SK-N-SH (cell line): Measurements from ENCODE around the gene LCOR. TPM values are rescaled to one million over a fixed set of nuclear protein-coding genes. Genes with fewer than 3 reads are reported as not detected.

ENCODE experiments used
- CTCF ChIA-PET: fragments of 300-600, 350-600 bp; formaldehyde crosslinking; extraction: SDS; loops from one replicate; lab custom pipeline; 2021; lab: Yijun Ruan, JAX
- POLR2A ChIA-PET: fragments of 350-600 bp; sonication (Branson Sonifier 250); formaldehyde crosslinking; extraction: SDS; loops from one replicate; lab custom pipeline; 2020; ENCODE audit warnings: antibody characterized with exemption, inconsistent platforms; lab: Yijun Ruan, JAX
- DNase-seq: peaks from one replicate; pipeline ENCODE4 v3.0.0; 2012
- H2AFZ ChIP-seq: fragments of 200-600 bp; sonication (generic); 2 replicates; pipeline ENCODE4 v1.8.1; 2016; ENCODE audit warnings: antibody characterized with exemption, mild to moderate bottlenecking, low read depth
- H3F3A ChIP-seq: fragments of 200-600 bp; sonication (generic); replicated peaks from 2 replicates; pipeline ENCODE3; 2016; ENCODE audit warnings: antibody characterized with exemption, mild to moderate bottlenecking; ENCODE audit not compliant: insufficient read depth
- H3K27ac ChIP-seq, 2 experiments: fragments of 200-500 bp in 1 of 2; fragments of 200-600 bp in 1 of 2; sonication (Bioruptor generic) in 1 of 2; sonication (generic), shearing (Covaris generic) in 1 of 2; 2 replicates each; pipeline versions ENCODE4 v1.5.1 to v1.6.1; 2014 to 2016; ENCODE audit warnings: low read depth in 2 of 2, inconsistent platforms in 1 of 2, low read length in 1 of 2, mild to moderate bottlenecking in 1 of 2, mixed read lengths in 1 of 2
- H3K27me3 ChIP-seq: fragments of 200-600 bp; sonication (generic), shearing (Covaris generic); 2 replicates; pipeline ENCODE4 v1.6.1; 2016; ENCODE audit warnings: mixed run types; ENCODE audit not compliant: insufficient read depth
- H3K36me3 ChIP-seq, 2 experiments: fragments of 200-500 bp in 1 of 2; fragments of 200-600 bp in 1 of 2; sonication (Bioruptor generic) in 1 of 2; sonication (generic) in 1 of 2; replicated peaks in 1 of 2; 2 replicates each; pipeline versions ENCODE3 to v1.5.1; 2014 to 2016; ENCODE audit warnings: low read length in 1 of 2, mild to moderate bottlenecking in 1 of 2; ENCODE audit not compliant: insufficient read depth in 2 of 2, control insufficient read depth in 1 of 2
- H3K4me1 ChIP-seq, 2 experiments: fragments of 200-500 bp in 1 of 2; fragments of 200-600 bp in 1 of 2; sonication (Bioruptor generic) in 1 of 2; sonication (generic), shearing (Covaris generic) in 1 of 2; 2 replicates each; pipeline versions ENCODE4 v1.5.1 to v1.6.1; 2014 to 2016; ENCODE audit warnings: low read depth in 1 of 2, low read length in 1 of 2, mixed run types in 1 of 2; ENCODE audit not compliant: insufficient read depth in 2 of 2, control insufficient read depth in 1 of 2
- H3K4me2 ChIP-seq: fragments of 200-600 bp; sonication (generic), shearing (Covaris generic); 2 replicates; pipeline ENCODE4 v1.6.1; 2017; ENCODE audit warnings: mixed run types
- H3K4me3 ChIP-seq, 2 experiments: fragments of 200-500 bp in 1 of 2; fragments of 200-600 bp in 1 of 2; sonication (Bioruptor generic) in 1 of 2; sonication (generic), shearing (Covaris generic) in 1 of 2; 2 replicates each; pipeline versions ENCODE4 v1.5.1 to v1.8.1; 2014 to 2016; ENCODE audit warnings: low read depth in 2 of 2, inconsistent platforms in 1 of 2, low read length in 1 of 2, mild to moderate bottlenecking in 1 of 2, mixed read lengths in 1 of 2, moderate library complexity in 1 of 2
- H3K79me2 ChIP-seq: fragments of 200-600 bp; sonication (generic); 2 replicates; pipeline ENCODE4 v1.8.1; 2017; ENCODE audit warnings: mild to moderate bottlenecking; ENCODE audit not compliant: insufficient read depth
- H3K9ac ChIP-seq: fragments of 200-600 bp; sonication (generic); 2 replicates; pipeline ENCODE4 v1.6.1; 2017; ENCODE audit warnings: mixed run types
- H3K9me2 ChIP-seq: fragments of 200-600 bp; sonication (generic); 2 replicates; pipeline ENCODE4 v1.6.1; 2017; ENCODE audit warnings: mixed run types
- H3K9me3 ChIP-seq: fragments of 200-600 bp; sonication (generic); 2 replicates; pipeline ENCODE4 v1.6.1; 2017; ENCODE audit warnings: mixed run types, mild to moderate bottlenecking, moderate library complexity
- H4K20me1 ChIP-seq: fragments of 200-600 bp; sonication (generic); 2 replicates; pipeline ENCODE4 v1.6.1; 2017; ENCODE audit warnings: mild to moderate bottlenecking, mixed run types; ENCODE audit not compliant: insufficient read depth
- ELF1 ChIP-seq: IDR thresholded peaks from 2 replicates; pipeline ENCODE4 v1.4.0; 2012
- EZH2phosphoT487 ChIP-seq: fragments of 200-600 bp; sonication (generic); IDR thresholded peaks from 2 replicates; pipeline ENCODE4 v1.6.1; 2017; ENCODE audit warnings: low read depth, mixed run types, mild to moderate bottlenecking, antibody characterized with exemption, moderate library complexity, borderline replicate concordance
- FOXJ3 ChIP-seq: sonication (generic); formaldehyde crosslinking; IDR thresholded peaks from 2 replicates; pipeline ENCODE4 v1.5.1; 2020; ENCODE audit warnings: mild to moderate bottlenecking, missing genetic modification reagents
- FOXM1 ChIP-seq: IDR thresholded peaks from 2 replicates; pipeline ENCODE4 v1.4.0; 2012; ENCODE audit warnings: low read depth, mild to moderate bottlenecking
- JUND ChIP-seq: IDR thresholded peaks from 2 replicates; pipeline ENCODE4 v1.4.0; 2012
- MEF2A ChIP-seq: IDR thresholded peaks from 2 replicates; pipeline ENCODE4 v1.4.0; 2012; ENCODE audit warnings: low read depth, borderline replicate concordance
- NFIC ChIP-seq: IDR thresholded peaks from 2 replicates; pipeline ENCODE4 v1.4.0; 2012; ENCODE audit warnings: borderline replicate concordance
- NRF1 ChIP-seq: IDR thresholded peaks from 2 replicates; pipeline ENCODE4 v1.6.1; 2012; ENCODE audit warnings: low read depth, mild to moderate bottlenecking, low read length
- RCOR1 ChIP-seq: fragments of 150-350 bp; IDR thresholded peaks from 2 replicates; pipeline ENCODE4 v1.6.1; 2017; ENCODE audit warnings: antibody characterized with exemption, low read length
- RFX5 ChIP-seq: IDR thresholded peaks from 2 replicates; pipeline ENCODE4 v1.6.1; 2012; ENCODE audit warnings: mild to moderate bottlenecking, improper control_type of control experiment, low read length
- RXRA ChIP-seq: IDR thresholded peaks from 2 replicates; pipeline ENCODE4 v1.4.0; 2012; ENCODE audit warnings: low read depth, mild to moderate bottlenecking, borderline replicate concordance
- SIN3A ChIP-seq: IDR thresholded peaks from 2 replicates; pipeline ENCODE4 v1.6.1; 2012; ENCODE audit warnings: low read depth, mild to moderate bottlenecking, low read length, moderate library complexity, borderline replicate concordance
- TAF1 ChIP-seq: IDR thresholded peaks from 2 replicates; pipeline ENCODE4 v1.6.1; 2012; ENCODE audit warnings: low read depth, mild to moderate bottlenecking, low read length, moderate library complexity, borderline replicate concordance
- YY1 ChIP-seq: IDR thresholded peaks from 2 replicates; pipeline ENCODE4 v1.4.0; 2012; ENCODE audit warnings: low read depth, mild to moderate bottlenecking
- WGBS: methylation state at CpG from one replicate; pipeline ENCODE4 v1.1.6; 2017; ENCODE audit warnings: low lambda C conversion rate; 5-methylcytosine and 5-hydroxymethylcytosine counted together
- polyA plus RNA-seq, 3 experiments: library from polyadenylated mRNA; depleted of rRNA; stranded (reverse); fragments of >200 nt; gene quantifications; 2 replicates each; pipeline ENCODE4 v1.2.3, GENCODE V29; 2012

Gene LCOR
- polyA plus RNA-seq, 1 of the 3 experiments (the other 2 are of a cell fraction), result 1.9 TPM

DNA sequence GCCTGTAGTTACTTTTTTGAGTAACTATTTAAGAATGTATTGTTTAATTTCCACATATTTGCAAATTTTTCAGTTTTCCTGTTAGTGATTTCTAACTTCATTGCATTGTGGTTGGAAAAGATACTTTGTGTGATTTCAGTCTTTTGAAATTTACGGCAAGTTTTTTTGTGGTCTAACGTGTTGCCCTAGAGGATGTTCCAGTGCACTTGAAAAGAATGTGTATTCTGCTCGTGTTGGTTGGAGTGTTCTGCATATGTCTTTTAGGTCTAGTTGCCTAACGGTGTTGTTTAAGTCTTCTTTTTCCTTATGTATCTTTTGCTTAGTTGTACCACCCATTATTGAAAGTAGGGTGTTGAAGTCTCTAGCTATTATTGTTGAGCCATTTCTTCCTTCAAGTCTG lies 59.7 kb downstream of the LCOR start:
- Histone ChIP-seq H3K9me3 (no peaks in the 10 kb centered on the region), H3K9ac (no peak overlapping the region), H3K27ac (no peak overlapping the region), H4K20me1 (peaks cover 54% of the 10 kb centered on the region), H3K4me3 (no peak overlapping the region), H3F3A (no peaks in the 10 kb centered on the region), H3K36me3 (peaks cover 0 to 33% of the 10 kb centered on the region in 2 experiments), H2AFZ (no peak overlapping the region), H3K27me3 (no peaks in the 10 kb centered on the region), H3K79me2 (peaks cover 100% of the 10 kb centered on the region), H3K4me2 (no peak overlapping the region), H3K4me1 (no peaks in the 10 kb centered on the region; a peak in 1 of 4 replicates), H3K9me2 (no peaks in the 10 kb centered on the region)
- 95% methylated on average over 4 of the region's 4 CpGs for WGBS
- TF ChIP-seq NRF1 (no peak), YY1 (no peak), NFIC (no peak), RXRA (no peak), MEF2A (no peak), FOXM1 (no peak), ELF1 (no peak), JUND (no peak), RCOR1 (no peak), SIN3A (no peak)
- ChIA-PET POLR2A (no interaction called here), CTCF (no interaction called here)
- DNase-seq, result no peak

DNA sequence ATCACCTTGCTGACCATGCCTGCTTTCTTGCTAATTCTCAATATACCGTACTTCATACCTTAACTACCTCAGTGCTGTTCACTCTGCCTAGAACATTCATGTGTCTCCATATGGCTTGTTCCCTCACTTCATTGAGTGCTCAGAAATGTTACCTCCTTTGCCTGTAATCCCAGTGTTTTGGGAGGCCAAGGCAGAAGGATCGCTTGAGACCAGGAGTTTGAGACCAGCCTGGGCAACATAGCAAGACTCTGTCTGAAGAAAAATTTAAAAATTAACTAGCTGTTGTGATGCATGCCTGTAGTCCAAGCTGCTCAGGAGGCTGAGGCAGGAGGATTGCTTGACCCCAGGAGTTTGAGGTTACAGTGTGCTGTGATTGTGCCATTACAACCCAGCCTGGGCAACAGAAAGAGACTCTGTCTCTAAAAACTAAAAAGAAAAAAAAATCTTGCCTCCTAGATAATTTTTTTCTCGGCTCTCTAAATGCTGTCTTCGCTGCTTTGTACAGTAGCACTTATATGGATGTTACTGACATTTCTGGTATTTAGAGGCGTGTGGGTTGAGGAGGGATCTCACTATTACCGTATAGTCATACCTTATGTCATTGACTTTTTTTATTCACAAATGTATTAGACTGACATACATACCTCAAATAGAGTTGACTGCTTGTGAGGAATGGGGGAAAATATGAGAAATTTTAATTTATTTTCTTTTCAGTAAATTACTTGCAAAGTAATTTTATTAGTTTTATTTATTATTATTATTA lies 63.7 kb downstream of the LCOR start:
- H2AFZ ChIP-seq, result no peak overlapping the region
- no peak overlapping the region for H3K4me2 ChIP-seq
- H3K4me3 ChIP-seq, result no peak overlapping the region
- ChIA-PET CTCF (no interaction called here), POLR2A (no interaction called here)
- no peak for DNase-seq
- H3F3A ChIP-seq, result no peaks in the 10 kb centered on the region
- H3K36me3 ChIP-seq, result peaks cover 0 to 24% of the 10 kb centered on the region in 2 experiments
- TF ChIP-seq EZH2phosphoT487 (no peak), RFX5 (no peak), TAF1 (no peak), FOXJ3 (CRISPR knock-in tag) (no peak)
- peaks cover 62% of the 10 kb centered on the region for H4K20me1 ChIP-seq
- peaks cover 0 to 4% of the 10 kb centered on the region in 2 experiments; a peak in 1 of 4 replicates for H3K4me1 ChIP-seq
- no peaks in the 10 kb centered on the region for H3K9me3 ChIP-seq
- no peak overlapping the region for H3K27ac ChIP-seq
- no peaks in the 10 kb centered on the region for H3K27me3 ChIP-seq
- H3K79me2 ChIP-seq, result peaks cover 100% of the 10 kb centered on the region
- H3K9me2 ChIP-seq, result 0 out of 2 replicates have a peak, but pooled peaks cover 2% of the 10 kb centered on the region
- 96% methylated on average over 6 of the region's 6 CpGs for WGBS
- no peak overlapping the region for H3K9ac ChIP-seq
